Stimulated activated CD8-positive, alpha-beta memory T cell treated with anti-CD3 and anti-CD28 coated beads, Interleukin-4, amount 100 ng/mL, for 48 hours (primary cell): ENCODE data around the gene AKAP1.
A peak's percentile ranks its signal among the peaks of the same experiment; 100 is the strongest.
"Not testable (repeated sequence)": the region's sequence is repeated elsewhere in the genome, so short reads cannot be mapped to it uniquely, and the experiment has no call there.

Experiments
- DNase-seq: peaks from one replicate; pipeline ENCODE4 v3.0.0-alpha.2; 2020

Gene AKAP1

GRCh38 chr17:57078274-57078673 is 6.8 kb upstream of the AKAP1 start:
- DNase-seq: no peak

- no peak for DNase-seq
These were observed 4.3 kb upstream of the AKAP1 start for GRCh38 chr17:57080718-57081117.

GRCh38 chr17:57082441-57082840 is 2.6 kb upstream of the AKAP1 start:
- DNase-seq: no peak

GRCh38 chr17:57084361-57084801 is 665 bp upstream of the AKAP1 start:
- DNase-seq: no peak

DNA sequence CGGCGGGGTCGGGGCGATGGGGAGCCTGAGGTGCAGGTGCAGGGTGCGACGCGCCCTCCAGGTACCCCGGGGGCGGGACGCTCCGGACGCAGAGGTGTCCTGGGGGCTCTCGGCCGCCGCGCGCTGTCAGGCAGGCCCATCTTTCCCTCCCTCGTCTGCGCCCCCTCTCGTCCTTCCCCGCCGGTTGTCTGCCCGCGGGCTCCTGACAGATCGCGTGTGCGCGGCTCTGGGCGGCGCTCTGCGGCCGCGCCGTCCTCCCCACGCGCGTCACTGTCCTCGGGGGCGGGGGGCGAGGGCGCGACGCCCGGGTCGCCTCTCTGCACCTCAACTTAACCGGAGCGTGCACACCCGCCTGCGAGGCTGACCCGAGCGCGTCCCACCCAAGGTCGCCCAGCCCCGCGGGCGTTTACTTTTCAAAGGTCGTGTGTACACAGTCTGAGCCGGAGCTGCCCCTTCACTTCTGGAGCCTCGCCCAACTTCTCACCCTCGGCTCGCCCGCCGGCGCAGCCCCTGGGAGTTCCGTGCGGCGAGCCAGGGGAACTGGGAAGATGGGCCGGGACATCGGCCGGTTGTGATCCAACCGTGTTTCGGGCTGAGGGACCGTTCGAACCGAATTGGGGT is 512 bp downstream of the AKAP1 start:
- peak; percentile 62 for DNase-seq

- DNase-seq: peak; percentile 45
These were observed 1.3 kb downstream of the AKAP1 start for GRCh38 chr17:57086069-57086930.

DNA sequence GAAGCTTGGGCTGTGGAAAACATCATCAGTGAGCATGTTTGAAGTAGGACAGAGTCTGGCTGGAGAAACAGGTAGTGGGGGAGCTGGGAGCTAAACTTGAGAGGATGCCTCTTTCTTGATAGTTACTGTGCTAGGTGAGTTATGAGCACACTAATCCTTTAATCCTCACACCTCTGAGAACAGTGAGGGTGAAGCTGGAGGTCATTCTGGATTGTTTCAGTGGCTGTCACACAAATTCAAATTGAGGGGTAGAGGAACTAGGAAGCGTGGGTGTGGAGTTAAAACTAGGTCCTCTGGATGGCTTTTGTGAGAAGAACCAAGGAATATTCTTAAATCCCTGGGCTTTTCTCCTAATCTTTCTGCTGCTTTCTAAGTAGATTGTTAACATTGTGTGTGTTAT is 3.3 kb downstream of the AKAP1 start:
- DNase-seq: no peak

- no peak for DNase-seq
These were observed 4.3 kb downstream of the AKAP1 start for GRCh38 chr17:57089391-57089790.

- no peak for DNase-seq
These were observed 5.6 kb downstream of the AKAP1 start for GRCh38 chr17:57090560-57091185.

DNA sequence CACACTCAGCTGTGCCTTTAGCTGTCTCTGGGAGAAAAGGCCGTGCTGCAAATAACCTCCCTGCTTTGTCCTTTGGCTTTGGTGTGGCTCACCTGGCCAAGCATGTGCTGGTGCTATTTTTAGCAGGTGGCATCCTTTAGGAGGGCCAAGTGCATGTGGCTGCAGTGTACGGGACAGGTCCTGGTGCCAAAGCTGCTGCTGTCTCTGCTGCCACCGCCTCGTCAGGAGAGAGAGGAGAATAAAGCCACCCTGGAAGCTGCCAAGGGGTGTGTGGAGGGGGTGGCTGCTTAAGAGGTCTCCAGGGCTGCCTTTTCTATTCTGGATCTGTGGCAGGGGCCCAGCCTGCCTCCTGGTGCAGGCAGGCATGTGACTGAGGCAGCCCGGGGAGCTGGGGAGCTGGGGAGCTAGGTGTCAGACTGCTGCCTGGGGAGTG is 6.2 kb downstream of the AKAP1 start:
- no peak for DNase-seq

GRCh38 chr17:57092171-57092570 is 7.1 kb downstream of the AKAP1 start:
- no peak for DNase-seq

DNA sequence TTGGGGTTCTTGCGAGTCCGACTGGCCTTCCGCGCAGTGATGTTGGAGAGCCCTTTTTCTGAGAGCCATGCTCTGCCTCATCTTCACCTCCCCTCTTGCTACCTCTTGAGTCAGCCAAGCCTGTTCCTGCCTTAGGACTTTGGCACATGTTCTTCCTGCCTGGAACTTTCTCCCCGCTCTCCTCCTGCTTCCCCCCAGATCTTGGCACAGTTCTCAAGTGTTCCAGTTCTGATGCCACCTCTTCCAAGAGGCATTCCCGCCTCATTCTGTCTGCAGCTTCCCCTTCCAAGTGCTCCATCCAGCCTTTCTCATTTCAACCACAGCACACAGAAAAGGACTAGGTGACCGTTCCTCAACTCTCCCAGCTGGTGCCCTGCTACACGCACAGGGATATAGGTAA is 7.7 kb downstream of the AKAP1 start:
- DNase-seq: no peak

DNA sequence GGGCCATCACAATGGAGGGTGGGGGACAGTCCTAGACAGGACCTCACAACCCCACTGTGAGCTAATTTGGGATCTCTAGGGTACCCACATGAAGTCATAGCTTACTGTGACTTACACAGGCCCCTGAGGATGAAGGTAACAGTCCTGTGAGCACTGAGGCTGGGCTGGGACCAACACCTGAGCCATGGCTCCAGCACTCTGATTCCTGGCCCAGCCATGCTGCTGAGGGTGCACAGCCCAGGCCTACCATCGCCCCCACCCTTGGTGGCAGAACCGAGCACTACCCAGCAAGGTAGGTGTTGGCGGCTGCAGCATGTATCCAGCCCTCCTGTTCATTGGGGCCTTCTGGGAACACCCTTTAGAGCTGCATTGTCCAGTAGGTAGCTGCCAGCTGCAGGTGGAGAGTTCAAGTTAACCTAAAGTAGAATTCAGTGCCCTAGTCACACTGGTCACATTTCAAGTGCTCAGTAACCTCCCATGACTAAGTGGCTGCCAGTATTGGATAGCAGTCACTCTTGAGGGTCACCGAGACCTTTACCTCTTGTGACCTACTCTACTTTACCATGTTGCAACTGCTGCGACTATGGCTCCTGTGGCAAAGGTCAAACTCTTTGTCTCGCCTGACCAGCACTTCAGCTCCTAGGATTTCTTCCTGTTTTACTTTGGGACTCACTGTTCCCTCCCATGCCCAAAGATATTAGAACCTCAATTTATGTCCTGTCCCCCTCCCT is 11.6 kb downstream of the AKAP1 start:
- no peak for DNase-seq

DNA sequence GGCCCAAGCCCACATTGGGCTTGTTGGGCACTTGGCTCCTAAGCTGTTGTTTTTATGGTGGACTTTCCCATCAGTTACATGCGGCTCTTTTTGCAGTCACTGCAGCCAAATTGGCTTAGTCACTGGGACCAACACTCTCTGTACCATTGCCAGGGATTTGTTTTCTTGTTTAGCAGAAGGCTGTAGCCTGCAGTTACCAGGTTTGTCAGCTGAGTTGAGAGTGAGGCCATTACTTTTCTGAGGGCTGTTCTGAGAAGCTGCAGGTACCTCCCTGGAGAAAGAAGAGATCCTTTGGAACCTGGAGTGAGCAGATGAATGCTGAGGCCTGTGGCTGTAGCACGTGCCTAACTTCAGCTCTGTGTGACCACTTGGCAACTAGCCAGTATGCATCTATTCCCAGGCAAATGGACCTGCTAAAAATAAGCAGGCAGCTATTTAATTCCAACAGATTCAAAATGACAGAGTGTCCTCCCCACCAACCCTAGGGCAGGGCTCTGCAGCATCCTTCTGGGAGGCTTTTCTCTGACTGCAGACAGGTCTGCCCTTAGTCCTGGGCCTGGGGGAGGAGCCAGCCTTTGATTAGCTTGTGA is 12.9 kb downstream of the AKAP1 start:
- DNase-seq: no peak

- no peak for DNase-seq
These were observed 14.1 kb downstream of the AKAP1 start for GRCh38 chr17:57099165-57099564.

GRCh38 chr17:57102122-57102521 is 17.1 kb downstream of the AKAP1 start:
- no peak for DNase-seq

DNA sequence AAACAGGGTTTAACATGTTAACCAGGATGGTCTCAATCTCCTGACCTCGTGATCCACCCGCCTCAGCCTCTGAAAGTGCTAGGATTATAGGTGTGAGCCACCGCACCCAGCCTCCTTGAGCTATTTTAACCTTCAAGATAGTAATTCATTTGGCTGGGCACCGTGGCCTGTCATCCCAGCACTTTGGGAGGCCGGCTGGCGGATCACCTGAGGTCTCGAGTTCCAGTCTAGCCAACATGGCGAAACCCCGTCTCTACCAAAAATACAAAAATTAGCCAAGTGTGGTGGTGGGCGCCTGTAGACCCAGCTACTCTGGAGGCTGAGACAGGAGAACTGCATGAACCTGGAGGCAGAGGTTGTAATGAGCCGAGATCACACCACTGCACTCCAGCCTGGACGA is 17.6 kb downstream of the AKAP1 start:
- DNase-seq: not testable (repeated sequence)

DNA sequence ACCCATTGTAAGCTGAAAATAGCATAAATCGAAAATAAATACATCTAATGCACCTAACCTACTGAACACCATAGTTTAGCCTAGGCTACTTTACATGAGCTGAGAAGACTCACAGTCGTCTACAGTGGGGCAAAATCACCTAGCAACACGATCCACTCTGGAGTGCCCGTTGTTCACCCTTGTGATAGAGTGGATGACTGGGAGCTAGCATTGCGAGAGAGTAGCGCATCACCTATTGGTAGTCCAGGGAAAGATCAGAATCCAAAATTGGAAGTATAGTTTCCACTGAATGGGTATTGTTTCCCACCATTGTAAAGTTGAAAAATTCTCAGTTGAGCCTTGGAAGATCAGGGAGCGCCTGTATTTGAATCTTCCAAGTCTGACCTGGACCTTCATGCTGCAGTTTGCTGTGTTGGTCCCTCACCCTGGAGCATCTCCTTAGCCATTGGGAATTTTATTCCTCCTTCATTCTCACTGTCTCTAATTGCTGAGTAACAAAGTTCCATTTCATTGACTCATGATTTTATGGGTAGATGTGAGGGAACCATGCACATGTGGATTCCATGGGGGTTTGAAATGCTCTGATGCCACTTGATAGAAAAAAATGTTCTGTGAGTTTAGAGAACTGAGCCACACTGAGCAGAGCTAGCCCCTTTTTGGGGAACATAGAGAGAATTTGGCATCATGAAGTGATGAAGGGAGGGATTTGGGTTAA is 19.6 kb downstream of the AKAP1 start:
- no peak for DNase-seq

DNA sequence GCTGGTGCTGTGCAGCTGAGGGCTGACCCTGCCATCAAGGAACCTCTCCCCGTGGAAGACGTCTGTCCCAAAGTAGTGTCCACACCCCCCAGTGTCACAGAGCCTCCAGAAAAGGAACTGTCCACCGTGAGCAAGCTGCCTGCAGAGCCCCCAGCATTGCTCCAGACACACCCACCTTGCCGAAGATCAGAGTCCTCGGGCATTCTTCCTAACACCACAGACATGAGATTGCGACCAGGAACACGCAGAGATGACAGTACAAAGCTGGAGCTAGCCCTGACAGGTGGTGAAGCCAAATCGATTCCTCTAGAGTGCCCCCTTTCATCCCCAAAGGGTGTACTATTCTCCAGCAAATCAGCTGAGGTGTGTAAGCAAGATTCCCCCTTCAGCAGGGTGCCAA is 20.5 kb downstream of the AKAP1 start:
- DNase-seq: no peak

- DNase-seq: no peak
These were observed 21.2 kb downstream of the AKAP1 start for GRCh38 chr17:57106107-57106835.

DNA sequence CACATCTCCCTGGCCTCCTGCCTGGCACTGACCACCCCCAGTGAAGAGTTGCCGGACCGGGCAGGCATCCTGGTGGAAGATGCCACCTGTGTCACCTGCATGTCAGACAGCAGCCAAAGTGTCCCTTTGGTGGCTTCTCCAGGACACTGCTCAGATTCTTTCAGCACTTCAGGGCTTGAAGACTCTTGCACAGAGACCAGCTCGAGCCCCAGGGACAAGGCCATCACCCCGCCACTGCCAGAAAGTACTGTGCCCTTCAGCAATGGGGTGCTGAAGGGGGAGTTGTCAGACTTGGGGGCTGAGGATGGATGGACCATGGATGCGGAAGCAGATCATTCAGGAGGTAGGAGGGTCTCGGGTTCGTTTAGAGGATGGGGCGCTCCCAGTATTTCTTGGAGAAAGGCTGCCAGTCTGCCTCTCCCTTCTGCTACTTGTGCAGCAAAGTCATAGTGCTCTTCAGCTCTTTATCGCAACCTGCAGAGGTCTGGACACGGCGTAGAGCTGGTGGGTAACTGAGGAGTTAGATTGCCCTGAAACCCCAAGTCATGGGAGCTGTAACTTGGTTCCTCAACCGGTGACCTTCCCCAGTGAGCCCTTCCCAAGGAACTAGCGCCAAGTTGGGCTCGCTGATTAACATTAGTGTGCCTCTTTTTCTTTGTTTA is 21.9 kb downstream of the AKAP1 start:
- no peak for DNase-seq
